HG02588 (cell line): ENCODE results near the gene EBF3.

Source experiments
- ATAC-seq: cut with Tn5 transposase; IDR thresholded peaks from one replicate; pipeline ENCODE4 v1.9.1; 2021; ENCODE audit warnings: mild to moderate bottlenecking, moderate library complexity; ENCODE audit not compliant: unreplicated experiment

Gene EBF3

DNA sequence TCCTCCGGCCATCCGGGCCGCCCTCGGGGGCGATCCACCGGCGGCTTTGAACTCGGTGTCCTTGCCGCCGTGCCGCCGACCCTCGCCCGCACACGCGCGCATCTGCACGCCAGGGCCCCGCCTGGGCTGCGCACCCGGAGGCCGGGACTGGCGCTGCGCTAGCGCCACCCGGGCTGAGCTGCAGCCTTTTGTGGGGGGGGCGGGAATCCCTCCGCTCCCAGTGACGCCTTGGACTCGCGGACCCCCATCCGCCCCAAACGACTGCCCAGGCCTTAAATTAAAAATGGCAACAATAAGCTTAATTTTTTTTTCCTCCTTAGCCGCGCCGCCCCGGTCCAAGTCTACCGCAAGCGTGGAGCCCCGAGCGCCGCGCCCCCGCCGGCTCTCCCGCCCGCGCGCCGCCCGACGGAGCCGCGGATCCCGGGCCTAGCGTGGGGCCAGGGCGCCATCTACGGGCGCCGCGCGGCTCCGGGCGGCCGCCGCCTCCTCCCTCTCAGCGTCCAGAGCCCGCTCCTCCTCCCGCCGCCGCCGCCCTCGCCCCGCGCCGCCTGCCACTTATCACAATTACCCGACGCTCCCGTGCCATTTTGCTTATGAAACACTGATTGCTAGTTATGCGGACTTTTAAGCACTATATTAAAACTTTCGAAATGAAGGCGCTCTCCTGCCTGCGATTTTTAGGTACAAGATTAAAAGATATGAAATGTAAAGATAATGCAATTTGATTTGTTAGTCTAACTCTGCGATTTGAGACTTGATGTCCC, 7.5 kb upstream of the EBF3 start:
- no peak for ATAC-seq

- ATAC-seq = no peak
Observed at GRCh38 chr10:129970465-129971364, 6.6 kb upstream of the EBF3 start.

GRCh38 chr10:129969911-129970464, 5.9 kb upstream of the EBF3 start:
- ATAC-seq = no peak

DNA sequence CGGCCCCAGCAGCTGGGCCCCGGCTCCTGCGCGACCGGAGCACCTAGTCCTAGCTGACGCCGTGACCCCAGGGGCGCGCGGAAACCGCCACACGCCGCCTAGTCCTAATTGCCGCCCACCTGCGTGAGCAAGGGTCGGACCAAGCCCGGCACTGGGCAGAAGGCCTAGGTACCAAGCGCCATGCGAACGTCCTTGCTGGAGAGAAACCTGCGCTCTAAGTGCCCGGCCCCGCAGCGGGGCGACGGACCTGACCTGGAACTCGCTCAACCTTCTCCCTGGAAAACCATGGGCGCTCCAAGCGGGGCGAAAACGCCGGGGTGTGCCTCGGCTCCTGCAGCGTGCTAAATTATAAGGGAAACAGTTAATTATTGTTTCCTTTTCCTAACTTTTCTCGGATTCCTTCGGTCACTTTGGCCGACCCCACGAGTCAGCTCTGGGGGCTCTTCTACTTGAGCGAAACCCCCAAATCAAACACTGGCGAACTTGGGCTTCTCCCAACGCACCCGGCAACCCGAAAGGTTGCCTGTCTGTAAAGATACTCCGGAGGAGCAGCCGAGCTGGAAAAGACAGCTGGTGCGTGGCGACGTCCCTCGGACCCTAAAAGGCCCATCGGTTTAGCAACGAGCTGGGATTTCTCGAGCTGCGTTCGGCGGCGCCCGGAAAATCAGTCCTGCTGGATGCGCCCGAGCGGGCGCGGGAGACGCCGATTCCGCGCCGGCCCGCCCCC, 5.3 kb upstream of the EBF3 start:
- no peak for ATAC-seq

GRCh38 chr10:129968853-129969183, 4.7 kb upstream of the EBF3 start:
- ATAC-seq = no peak

GRCh38 chr10:129968020-129968852, 4.2 kb upstream of the EBF3 start:
- ATAC-seq = no peak

DNA sequence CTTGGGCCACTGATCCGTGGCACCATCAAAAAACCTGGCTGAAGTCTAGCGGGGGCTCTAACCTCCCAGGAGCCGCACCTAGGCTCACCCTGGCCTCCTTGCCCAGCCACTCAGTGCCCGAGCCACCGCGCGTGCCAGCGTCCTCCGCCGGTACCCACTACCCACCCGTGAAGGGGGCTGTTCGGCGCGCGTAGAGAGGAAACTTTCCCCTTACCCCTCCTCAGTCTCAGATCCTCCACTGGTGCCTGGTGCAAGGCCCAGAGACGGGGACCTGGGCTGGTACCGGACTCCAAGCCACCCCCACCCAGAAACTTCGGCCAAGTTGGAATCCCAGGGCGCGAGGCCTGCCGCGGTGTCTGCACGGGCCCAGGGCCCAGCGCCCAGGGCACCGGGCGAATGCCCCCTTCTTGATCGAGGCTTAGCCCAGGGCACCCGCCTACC, 3.5 kb upstream of the EBF3 start:
- ATAC-seq = no peak

DNA sequence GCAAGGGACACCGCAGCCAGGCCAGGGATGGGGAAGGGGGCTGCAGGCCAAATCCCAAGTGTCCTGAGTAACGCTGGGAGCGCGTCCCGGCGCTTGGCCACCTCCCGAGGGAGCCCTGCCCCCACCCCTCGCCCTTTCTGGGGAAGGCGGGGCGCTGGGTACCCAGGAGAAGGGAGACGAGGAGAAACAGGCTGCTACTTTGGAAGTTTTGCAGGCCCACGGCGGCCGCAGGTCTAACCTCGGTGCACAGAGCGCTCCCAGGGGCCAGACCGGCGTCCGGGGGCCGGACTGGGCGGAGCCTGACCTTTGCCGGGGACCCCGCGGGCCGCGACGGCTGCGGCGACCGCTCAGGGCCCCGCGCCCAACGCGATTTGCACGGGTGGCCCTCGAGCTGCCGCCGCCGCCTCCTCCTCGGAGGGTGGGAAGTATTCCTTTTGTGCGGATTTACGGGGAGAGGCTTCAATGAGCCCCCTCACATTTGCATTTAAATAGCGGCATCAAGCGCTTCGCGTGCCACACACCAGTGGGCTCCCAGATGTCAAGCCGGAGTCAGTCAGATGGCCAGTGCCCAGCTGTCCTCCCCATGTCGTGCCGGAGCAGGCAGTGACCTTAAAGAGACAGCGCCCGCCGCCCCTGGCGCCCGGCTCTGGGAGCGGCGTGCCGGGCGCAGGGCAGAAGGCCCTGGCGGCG, 3.0 kb upstream of the EBF3 start:
- no peak for ATAC-seq

- ATAC-seq = no peak
Observed at GRCh38 chr10:129966370-129966888, 2.4 kb upstream of the EBF3 start.

GRCh38 chr10:129965959-129966358, 1.9 kb upstream of the EBF3 start:
- no peak for ATAC-seq

- no peak for ATAC-seq
Observed at GRCh38 chr10:129965425-129965808, 1.3 kb upstream of the EBF3 start.

DNA sequence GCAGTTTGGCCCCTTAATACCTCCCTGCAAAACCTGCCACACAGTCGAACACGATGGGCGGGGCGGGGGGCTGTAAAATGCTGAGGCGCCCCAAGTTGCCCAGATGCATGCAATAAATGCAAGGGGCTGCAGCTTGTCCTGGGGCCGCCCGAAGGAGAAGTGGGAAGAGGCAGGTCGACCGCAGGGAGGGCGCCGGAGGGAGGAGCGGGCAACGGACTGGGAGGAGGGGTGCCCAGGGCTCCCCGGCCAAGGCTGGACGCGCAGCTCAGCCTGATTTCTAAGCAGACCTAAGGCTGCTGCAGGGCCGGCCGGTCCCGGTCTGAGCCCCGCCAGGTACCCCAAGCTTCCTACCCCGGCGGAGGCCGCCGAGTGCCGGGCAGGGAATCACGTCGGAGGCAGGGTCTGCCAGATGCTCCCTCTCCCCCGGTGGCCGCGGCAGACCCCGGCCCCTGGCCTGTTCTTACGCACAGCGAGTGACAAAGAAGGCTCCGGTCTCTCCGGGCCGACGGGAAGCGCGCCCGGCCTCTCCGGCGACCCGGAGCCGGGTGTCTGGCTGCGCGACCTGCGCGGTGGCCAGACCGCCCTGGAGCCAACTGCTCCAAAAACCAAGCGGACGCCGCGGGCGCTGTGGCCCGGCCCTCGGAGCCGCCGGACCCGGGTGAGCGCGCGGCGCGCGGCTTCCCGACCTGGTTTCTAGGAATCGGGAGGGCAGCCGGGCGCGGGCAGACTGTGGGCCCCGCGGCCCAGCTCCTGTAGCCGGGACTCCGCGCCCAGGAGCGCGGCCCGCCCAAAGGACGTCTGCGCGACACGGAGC, 744 bp upstream of the EBF3 start:
- no peak for ATAC-seq

- ATAC-seq = no peak
Observed at GRCh38 chr10:129962872-129963640, 1.0 kb downstream of the EBF3 start.

DNA sequence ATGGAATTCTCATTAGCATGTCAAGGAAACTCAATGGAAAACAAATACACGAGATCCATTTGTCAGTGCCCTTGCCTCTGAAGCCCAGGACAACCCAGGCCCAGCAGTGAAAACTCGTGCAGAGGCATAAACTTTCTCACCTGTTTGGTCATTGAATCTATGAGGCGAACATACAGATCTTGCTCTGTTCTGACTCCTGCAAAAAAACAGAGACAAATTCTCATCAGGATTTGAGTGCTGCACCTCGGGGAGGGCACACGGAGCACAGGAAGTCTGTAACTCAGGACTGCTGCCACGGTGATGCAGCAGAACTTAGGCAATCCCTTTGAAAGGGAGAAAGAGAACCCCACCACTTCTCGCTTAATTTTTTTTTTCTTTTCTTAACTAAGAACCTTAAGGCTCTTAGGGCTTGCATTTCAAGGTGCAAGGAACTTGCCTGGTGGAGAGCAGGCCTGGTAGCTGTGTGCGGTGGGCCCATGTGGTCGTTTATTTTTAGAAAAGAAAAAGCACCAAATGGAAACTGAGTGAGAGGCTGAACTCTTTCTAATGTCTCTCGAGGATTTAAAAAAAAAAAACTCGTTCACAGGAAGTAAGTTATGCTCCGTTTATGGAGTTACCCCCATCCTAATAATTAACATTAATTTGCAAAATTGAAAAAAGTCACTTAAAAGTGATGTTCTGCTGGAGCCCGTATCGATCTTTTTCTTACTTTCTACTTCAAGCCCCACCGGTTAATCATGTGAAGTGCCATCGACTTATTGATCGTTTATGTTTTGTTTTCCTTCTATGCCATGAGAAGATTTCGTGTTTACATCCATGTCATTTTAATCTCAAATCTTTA, 1.8 kb downstream of the EBF3 start:
- no peak for ATAC-seq

DNA sequence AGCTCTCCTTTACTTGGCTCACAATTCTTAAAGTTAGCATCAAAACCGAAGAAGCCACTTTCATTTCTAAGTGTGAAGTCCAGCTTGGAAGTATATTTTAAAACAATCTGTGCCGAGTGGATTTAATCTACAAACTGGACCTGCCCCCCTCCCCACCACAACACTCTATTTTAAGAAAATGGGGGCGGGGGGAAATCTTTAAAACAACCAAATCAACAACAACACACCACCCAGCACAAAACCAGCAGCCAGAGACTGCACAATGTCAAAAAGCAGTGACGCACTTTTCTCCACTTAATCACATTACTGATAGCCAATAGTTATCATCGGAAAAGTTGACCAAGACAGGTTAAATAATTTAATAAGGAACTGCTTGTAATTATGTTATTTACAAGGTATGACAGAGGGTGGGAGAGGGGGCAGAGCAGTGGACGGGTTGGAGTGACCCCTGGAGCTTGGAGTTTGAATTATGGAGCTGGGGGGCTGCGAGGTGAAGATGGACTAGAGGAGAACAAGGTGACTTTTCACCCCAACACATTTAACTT, 2.8 kb downstream of the EBF3 start:
- ATAC-seq = no peak

DNA sequence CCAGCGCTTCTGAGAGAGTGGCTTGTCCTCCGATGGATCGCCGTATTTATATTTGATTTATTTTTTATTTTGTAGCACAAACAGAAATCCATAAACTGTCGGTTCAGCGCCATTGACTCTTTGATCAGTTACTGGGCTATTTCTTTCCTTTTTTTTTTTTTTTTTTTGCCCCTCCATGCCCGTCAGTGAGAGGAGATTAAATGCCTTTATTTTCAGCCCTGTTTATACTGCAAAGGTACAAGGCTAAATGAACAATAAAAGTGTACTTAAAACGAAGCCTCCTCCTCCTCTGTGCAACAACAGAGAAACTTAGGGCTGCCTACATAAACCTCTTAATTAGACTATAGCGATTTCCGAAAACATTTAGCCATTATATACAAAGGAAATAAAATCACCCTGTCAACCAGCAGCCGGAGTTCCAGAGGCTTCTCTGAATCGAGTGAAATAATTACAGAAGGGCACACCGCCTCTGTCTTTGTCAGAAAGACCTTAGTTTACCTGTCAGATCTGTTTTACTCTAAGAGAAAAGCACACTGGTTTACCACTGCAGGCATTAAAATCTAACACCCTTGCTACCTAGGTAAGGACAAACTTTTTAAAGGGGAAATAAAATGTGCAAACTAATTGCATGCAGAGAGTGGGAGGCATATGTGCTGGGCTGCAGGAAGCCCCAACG, 3.5 kb downstream of the EBF3 start:
- ATAC-seq = no peak
